IPS-18c (cell line): ENCODE data around the gene IQSEC3.
"Not testable (repeated sequence)": the region's sequence is repeated elsewhere in the genome, so short reads cannot be mapped to it uniquely, and the experiment has no call there.

Source experiments
- H3K4me3 ChIP-seq: 2 replicates; pipeline ENCODE4 v1.7.0; 2013; ENCODE audit warnings: low read depth, mild to moderate bottlenecking, low read length, moderate library complexity; ENCODE audit not compliant: insufficient read depth
- H3K9me3 ChIP-seq: one replicate; pipeline ENCODE4 v1.6.1; 2013; ENCODE audit warnings: mild to moderate bottlenecking, low read length, moderate library complexity; ENCODE audit not compliant: control insufficient read depth, insufficient read depth

IQSEC3 gene

GRCh38 chr12:66428-66781, at the start of gene IQSEC3:
Gene IQSEC3 (plus strand): TSS chr12:66767. CDS start chr12:66883, 116 bp downstream.
- H3K9me3 ChIP-seq, result not testable (repeated sequence)
- peak within 1 kb of the TSS; percentile 46; the same call in 1 of the 2 replicates for H3K4me3 ChIP-seq

- not testable (repeated sequence) for H3K9me3 ChIP-seq, H3K4me3 ChIP-seq
Measured at GRCh38 chr12:17370-18340, 48.9 kb upstream of the IQSEC3 start.

- not testable (repeated sequence) for H3K4me3 ChIP-seq, H3K9me3 ChIP-seq
Measured at GRCh38 chr12:18821-19567, 47.6 kb upstream of the IQSEC3 start.

- H3K9me3 ChIP-seq, H3K4me3 ChIP-seq: not testable (repeated sequence)
Measured at GRCh38 chr12:19906-20305, 46.7 kb upstream of the IQSEC3 start.

GRCh38 chr12:20757-21156, 45.8 kb upstream of the IQSEC3 start:
- Histone ChIP-seq H3K4me3 (no peak overlapping the region), H3K9me3 (no peaks in the 10 kb centered on the region)

- Histone ChIP-seq H3K4me3 (no peak overlapping the region), H3K9me3 (no peaks in the 10 kb centered on the region)
Measured at GRCh38 chr12:21301-22189, 45.0 kb upstream of the IQSEC3 start.

- Histone ChIP-seq H3K4me3 (no peak overlapping the region), H3K9me3 (no peaks in the 10 kb centered on the region)
Measured at GRCh38 chr12:22190-22529, 44.4 kb upstream of the IQSEC3 start.

- Histone ChIP-seq H3K9me3 (no peaks in the 10 kb centered on the region), H3K4me3 (no peak overlapping the region)
Measured at GRCh38 chr12:22530-23201, 43.9 kb upstream of the IQSEC3 start.

GRCh38 chr12:27904-28303, 38.7 kb upstream of the IQSEC3 start:
- not testable (repeated sequence) for H3K9me3 ChIP-seq, H3K4me3 ChIP-seq

GRCh38 chr12:38775-39174, 27.8 kb upstream of the IQSEC3 start:
- H3K9me3 ChIP-seq, H3K4me3 ChIP-seq: not testable (repeated sequence)

GRCh38 chr12:39555-40265, 26.9 kb upstream of the IQSEC3 start:
- H3K9me3 ChIP-seq, H3K4me3 ChIP-seq: not testable (repeated sequence)

GRCh38 chr12:44352-44751, 22.2 kb upstream of the IQSEC3 start:
- not testable (repeated sequence) for H3K4me3 ChIP-seq, H3K9me3 ChIP-seq

- not testable (repeated sequence) for H3K4me3 ChIP-seq, H3K9me3 ChIP-seq
Measured at GRCh38 chr12:45235-45990, 21.2 kb upstream of the IQSEC3 start.

GRCh38 chr12:45991-46358, 20.6 kb upstream of the IQSEC3 start:
- not testable (repeated sequence) for H3K9me3 ChIP-seq, H3K4me3 ChIP-seq

- not testable (repeated sequence) for H3K9me3 ChIP-seq, H3K4me3 ChIP-seq
Measured at GRCh38 chr12:46542-46941, 20.0 kb upstream of the IQSEC3 start.

- H3K4me3 ChIP-seq, H3K9me3 ChIP-seq: not testable (repeated sequence)
Measured at GRCh38 chr12:47699-48226, 18.8 kb upstream of the IQSEC3 start.
